GM08714 (cell line): ENCODE results near the gene TEKT5.
"Not testable (repeated sequence)": the region's sequence is repeated elsewhere in the genome, so short reads cannot be mapped to it uniquely, and the experiment has no call there.

Experiments used
- H3K4me3 ChIP-seq: fragments of 200-500 bp; sonication (Bioruptor generic); 2 replicates; pipeline ENCODE4 v1.5.1; 2014; ENCODE audit warnings: mild to moderate bottlenecking, low read length, inconsistent platforms
- ZNF274 ChIP-seq: IDR thresholded peaks from 2 replicates; pipeline ENCODE4 v1.6.1; 2012; ENCODE audit warnings: mild to moderate bottlenecking, low read depth, low read length

Gene TEKT5

DNA sequence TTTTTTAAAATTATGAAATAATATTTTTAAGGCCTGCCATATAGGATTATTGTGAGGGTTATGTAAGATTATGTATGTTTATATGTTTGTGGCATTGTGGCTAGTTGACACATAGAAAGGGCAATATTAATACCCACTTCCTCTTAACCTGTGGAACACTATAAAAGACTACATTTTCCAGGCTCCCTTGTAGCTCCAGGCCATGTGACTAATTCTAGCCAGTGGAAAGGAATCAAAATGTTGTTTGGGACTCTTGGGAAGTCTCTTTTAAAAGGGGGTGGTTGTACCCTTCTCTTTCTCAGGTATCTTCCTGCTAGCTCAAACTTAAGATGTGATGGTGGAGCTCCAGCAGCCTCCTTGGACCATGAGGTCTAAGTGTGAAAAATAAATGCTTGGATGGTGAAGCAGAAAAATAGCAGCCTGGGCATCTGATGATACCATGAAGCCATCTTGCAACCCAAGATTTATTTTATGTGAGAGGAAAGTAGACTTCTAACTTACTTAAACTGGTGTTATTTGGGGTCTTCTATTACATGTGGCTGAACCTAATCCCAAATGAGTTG, 39.2 kb downstream of the TEKT5 start:
- no peak for TF ChIP-seq ZNF274
- no peak overlapping the region for H3K4me3 ChIP-seq

GRCh38 chr16:10654592-10655414, 39.9 kb downstream of the TEKT5 start:
- no peak overlapping the region for H3K4me3 ChIP-seq
- no peak for TF ChIP-seq ZNF274

- no peak for TF ChIP-seq ZNF274
- no peak overlapping the region for H3K4me3 ChIP-seq
Measured at GRCh38 chr16:10652730-10653590, 41.8 kb downstream of the TEKT5 start.

DNA sequence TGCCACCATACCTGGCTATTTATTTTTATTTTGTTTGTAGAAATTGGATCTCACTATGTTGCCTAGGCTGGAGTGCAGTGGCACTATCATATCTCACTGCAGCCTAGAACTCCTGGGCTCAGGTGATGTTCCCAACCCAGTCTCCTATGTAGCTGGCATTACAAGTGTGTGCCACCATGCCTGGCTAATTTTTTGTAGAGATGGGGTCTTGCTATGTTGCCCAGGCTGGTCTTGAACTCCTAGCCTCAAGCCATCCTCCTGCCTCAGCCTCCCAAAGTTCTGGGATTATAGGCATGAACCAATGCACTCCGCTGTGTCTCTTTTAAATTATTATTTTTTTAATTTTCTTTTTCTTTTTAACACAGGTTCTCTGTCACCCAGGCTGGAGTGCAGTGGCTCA, 45.6 kb downstream of the TEKT5 start:
- not testable (repeated sequence) for H3K4me3 ChIP-seq

GRCh38 chr16:10647721-10648296, 46.9 kb downstream of the TEKT5 start:
- no peak for TF ChIP-seq ZNF274
- H3K4me3 ChIP-seq = no peak overlapping the region

DNA sequence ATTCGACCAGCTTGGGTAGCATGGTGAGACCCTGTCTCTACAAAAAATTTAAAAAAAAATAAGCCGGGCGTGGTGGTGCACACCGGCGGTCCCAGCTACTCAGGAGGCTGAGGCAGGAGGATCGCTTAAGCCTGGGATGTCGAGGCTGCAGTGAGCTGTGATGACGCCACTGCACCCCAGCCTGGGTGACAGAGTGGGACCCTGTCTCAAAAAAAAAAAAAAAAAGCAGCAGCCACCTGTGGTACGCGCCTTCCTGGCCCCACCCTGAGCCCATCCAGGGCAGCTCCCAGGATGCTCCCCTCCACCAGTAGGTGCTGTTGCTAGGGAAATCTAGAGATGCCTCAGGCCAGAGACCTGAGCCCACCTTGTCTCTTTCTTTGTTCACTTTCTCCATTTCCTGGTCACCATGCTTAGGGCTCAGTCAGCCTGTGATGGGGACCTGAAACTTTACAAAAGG, 47.4 kb downstream of the TEKT5 start:
- H3K4me3 ChIP-seq = no peak overlapping the region
- no peak for TF ChIP-seq ZNF274

GRCh38 chr16:10646581-10647263, 48.0 kb downstream of the TEKT5 start:
- H3K4me3 ChIP-seq = no peak overlapping the region
- TF ChIP-seq ZNF274 = no peak

DNA sequence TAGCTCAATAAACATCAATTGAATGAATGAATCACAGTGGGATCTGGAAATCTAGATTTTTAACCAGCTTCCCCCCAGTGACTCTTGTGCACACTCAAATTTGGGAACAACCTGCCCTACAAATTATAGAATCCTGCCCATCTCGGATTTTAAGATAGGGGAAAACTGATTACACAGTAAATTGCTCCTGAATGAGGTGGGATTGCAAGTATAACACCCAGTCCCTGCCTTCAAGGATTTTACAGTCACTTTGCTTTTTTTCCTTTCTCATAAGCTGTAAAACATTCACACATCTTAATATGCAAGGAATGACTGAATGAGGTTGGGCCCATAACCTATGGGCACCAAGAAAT, 48.5 kb downstream of the TEKT5 start:
- no peak for TF ChIP-seq ZNF274
- H3K4me3 ChIP-seq = no peak overlapping the region

- H3K4me3 ChIP-seq = no peak overlapping the region
- TF ChIP-seq ZNF274 = no peak
Measured at GRCh38 chr16:10644092-10644491, 50.6 kb downstream of the TEKT5 start.

DNA sequence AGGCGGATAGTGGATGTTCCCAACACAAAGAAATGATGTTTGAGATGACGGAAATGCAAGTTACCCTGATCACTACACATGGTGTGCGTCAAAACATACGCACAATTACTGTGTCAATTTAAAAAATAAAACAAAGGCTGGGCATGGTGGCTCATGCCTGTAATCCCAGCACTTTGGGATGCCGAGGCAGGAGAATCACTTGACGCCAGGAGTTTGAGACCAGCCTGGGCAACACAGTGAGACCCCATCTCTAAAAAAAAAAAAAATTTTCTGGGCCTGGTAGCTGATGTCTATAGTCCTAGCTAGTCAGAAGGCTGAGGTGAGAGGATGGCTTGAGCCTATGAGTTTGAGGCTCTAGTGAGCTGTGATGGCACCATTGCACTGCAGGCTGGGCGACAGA, 51.8 kb downstream of the TEKT5 start:
- H3K4me3 ChIP-seq = no peak overlapping the region
- no peak for TF ChIP-seq ZNF274

DNA sequence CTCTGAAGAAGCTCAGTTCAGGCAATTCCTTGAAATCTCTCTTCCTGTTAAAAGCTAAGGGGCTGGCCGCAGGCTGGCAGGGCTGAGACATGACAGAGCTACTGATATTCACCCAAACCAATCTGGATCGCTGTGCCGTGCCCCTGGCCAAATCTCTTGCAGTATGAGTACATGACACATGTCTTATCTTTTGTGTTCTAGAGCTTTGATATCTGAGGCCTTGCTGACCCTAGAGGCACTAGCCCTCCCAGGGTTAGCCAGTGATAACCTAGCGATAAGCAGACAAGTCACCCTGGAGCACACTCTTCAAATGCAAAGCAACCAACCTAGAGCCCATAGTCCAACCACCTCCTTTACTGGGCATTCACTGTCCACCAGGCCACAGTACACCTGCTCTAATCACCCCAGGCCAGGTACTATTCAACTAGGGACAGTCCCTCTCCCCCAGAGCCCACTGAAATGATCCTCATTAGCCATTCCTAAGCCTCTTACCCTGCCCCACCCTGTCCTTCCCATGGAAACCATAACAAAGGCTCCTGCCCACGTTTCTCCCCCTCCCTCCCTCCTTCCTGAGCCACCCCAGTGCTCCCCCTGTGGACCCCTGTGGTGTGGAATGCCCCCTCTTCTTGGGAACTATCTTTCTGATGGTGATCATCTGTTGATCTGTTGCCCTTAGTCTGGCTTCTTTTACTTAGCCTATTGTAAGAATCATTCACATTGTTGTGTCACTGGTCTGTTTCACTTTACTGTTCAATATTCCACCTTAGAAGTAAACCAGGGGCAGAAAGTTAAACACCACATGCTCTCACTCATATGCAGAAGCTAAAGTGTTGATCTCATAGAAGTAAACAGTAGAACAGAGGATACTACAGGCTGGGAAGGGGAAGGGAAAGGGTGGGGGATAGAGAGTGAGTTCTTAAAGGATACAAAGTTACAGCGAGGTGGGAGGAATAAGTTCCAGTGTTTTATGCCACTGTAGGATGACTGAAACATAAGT, 52.5 kb downstream of the TEKT5 start:
- H3K4me3 ChIP-seq = no peak overlapping the region
- no peak for TF ChIP-seq ZNF274

DNA sequence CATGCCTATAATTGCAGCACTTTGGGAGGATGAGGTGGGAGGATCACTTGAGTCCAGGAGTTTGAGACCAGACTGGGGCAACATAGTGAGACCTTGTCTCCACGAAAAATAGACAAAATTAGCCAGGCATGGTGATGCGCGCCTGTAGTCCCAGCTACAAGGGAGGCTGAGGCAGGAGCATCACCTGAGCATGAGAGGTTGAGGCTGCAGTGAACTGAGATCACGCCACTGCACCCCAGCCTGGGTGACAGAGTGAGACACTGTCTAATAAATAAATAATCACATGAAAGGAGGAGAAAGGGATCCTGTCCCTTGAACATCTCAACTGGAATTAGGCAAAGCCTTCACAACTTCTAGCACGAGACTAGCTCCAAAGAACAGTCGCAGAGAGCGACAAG, 53.2 kb downstream of the TEKT5 start:
- TF ChIP-seq ZNF274 = no peak

DNA sequence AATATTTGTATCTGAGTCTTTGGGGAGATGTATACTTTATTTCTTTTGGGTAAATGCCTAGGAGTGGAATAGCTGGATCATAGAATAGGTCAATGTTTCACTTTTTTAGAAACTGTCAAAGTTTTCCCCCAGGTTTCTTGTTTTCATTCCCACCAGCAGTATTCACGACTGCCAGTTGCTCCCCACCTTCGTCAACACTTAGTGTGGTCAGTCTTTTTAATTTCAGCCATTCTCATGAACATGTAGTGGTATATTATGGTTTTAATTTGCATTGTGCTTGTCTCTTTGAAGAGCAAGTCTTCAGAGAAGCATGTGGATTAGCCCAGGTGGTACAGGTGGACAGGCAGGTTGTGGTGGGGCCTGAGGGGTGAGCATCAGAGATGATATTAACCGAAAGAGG, 53.8 kb downstream of the TEKT5 start:
- H3K4me3 ChIP-seq = no peak overlapping the region
- no peak for TF ChIP-seq ZNF274

More for the DNA sequence above, 53.2 kb downstream of the TEKT5 start:
- H3K4me3 ChIP-seq = no peak overlapping the region
